ENCODE measurements around the gene U2AF2. TPM values are rescaled to one million over a fixed set of nuclear protein-coding genes. Genes with fewer than 3 reads are reported as not detected.

Gene U2AF2
- total RNA-seq, 1 donor from 2014 or later, result 194 TPM

DNA sequence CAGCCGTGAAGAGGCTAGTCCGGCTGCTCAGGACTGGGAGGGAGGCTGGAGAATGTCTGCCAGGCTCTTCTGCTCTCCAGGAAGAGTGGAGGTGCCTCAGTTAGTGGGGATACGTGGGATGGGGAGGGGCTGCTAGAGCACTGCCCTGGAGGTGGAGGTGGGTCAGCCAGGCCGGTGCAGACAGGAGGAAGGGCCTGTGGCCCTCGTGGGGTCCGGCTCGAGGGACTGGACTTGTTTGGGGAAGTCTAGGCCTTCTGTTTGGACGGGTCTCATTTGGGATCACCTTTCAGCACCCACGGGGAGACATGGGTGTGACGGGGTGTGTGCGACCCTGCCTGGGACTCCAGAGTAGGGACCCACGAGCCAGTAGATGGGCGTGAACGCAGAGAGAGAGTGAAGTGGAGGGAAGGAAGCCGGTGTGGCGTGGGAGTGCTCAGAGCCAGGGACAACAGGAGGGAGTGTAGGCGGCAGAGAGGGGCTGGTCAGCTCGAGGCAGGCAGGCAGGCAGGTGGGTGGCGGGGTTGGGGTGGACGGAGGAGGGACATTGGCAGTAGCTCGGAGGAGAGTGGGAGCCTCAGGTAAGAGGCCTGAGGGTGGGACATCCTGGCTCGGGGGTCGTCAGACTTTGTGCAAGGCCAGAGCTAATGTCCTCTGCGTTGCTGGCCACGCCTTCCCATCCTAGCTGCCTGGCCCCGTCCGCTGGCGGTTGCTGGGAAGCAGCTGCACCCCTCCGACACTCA, 31.6 kb downstream of the U2AF2 start:
- peaks cover 73% of the 10 kb centered on the region for H4K20me1 ChIP-seq (ENCODE audit: insufficient read depth, low read length)
- Mint-ChIP-seq H3K9me3 (ENCODE audit: unreplicated experiment) (no peaks in the 10 kb centered on the region), H3K27ac (ENCODE audit: unreplicated experiment) (peak overlapping the region; percentile 41), H3K36me3 (ENCODE audit: low read depth, unreplicated experiment) (peaks cover 11% of the 10 kb centered on the region), H3K4me1 (ENCODE audit: low read depth, unreplicated experiment) (peaks cover 14% of the 10 kb centered on the region), H3K4me3 (ENCODE audit: unreplicated experiment) (no peak overlapping the region), H3K27me3 (ENCODE audit: low read depth, unreplicated experiment) (no peaks in the 10 kb centered on the region)
- no peak overlapping the region for H3K4me2 ChIP-seq (ENCODE audit: low read length)
- no peaks in the 10 kb centered on the region for H3K4me1 ChIP-seq (ENCODE audit: insufficient read depth, low read length)
- peaks cover 4% of the 10 kb centered on the region for H3K36me3 ChIP-seq (ENCODE audit: insufficient read depth, low read length)
- no peaks in the 10 kb centered on the region for H3K9me3 ChIP-seq (ENCODE audit: insufficient read depth, low read depth, low read length)
- no peak overlapping the region for H3K4me3 ChIP-seq (ENCODE audit: insufficient read depth, low read depth, low read length)
- TF ChIP-seq, protein P1, sequence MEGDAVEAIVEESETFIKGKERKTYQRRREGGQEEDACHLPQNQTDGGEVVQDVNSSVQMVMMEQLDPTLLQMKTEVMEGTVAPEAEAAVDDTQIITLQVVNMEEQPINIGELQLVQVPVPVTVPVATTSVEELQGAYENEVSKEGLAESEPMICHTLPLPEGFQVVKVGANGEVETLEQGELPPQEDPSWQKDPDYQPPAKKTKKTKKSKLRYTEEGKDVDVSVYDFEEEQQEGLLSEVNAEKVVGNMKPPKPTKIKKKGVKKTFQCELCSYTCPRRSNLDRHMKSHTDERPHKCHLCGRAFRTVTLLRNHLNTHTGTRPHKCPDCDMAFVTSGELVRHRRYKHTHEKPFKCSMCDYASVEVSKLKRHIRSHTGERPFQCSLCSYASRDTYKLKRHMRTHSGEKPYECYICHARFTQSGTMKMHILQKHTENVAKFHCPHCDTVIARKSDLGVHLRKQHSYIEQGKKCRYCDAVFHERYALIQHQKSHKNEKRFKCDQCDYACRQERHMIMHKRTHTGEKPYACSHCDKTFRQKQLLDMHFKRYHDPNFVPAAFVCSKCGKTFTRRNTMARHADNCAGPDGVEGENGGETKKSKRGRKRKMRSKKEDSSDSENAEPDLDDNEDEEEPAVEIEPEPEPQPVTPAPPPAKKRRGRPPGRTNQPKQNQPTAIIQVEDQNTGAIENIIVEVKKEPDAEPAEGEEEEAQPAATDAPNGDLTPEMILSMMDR (IDR thresholded peaks at IDR 0.05; ENCODE audit: insufficient read depth, low read depth, low read length), result no peak
- TF ChIP-seq EZH2 (IDR thresholded peaks at IDR 0.05; ENCODE audit: insufficient read depth, low read length), result no peak
- no peak overlapping the region for H2AFZ ChIP-seq (ENCODE audit: low read depth, low read length)
- no peak for DNase-seq (ENCODE audit: low read depth)
- H3K27me3 ChIP-seq (ENCODE audit: insufficient read depth, low read length), result no peaks in the 10 kb centered on the region
- peaks cover 66% of the 10 kb centered on the region for H3K79me2 ChIP-seq (ENCODE audit: insufficient read depth, low read length)
- FAIRE-seq, result no peak
- H3K9ac ChIP-seq (ENCODE audit: low read length), result no peak overlapping the region
- no peak overlapping the region for H3K27ac ChIP-seq (ENCODE audit: low read depth, low read length)

DNA sequence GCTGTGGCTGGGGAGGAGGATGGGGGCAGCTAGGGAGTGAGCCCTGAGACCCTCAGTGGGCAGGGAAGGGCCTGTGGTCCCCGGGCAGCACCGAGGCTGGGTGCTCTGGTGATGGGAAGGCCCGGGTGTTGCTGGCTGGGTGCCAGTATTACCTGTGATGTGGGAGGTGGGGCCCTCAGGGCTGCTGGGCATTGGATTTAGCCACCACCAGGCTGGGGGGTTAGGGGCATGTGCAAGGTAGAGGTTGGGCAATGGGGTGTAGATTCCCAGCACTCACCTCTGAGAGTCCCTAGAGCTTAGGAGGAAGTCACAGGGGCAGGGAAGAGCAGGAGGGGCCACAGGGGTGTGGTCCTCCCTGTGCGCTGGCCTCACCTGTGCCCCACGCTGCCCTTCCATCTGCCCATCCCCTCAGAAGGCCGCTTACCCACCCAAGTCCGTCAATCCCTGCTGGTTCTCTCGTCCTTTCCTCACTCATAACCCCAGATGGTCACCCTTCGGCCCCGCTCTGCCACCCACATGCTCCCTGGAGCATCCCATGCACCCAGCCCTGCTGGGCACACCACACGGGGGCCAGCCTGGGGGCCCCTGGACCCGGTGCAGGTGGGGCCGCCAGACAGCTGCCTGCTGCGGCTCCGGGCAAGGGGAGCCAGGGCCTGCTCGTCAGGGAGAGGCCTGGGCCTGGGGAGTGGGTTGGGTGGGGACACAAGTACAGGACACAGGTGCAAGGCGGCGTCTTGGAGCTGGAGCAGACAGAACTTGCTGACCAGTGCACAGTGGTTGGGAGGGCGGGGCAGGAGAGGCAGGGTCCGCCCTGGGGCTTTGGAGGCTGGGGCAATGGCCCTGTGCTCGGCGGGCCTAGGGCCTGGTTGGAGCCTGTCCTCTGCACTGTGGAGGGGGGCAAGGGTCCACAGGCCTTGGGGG, 32.7 kb downstream of the U2AF2 start:
- peaks cover 9% of the 10 kb centered on the region for H3K4me1 Mint-ChIP-seq (ENCODE audit: low read depth, unreplicated experiment)
- TF ChIP-seq EZH2 (IDR thresholded peaks at IDR 0.05; ENCODE audit: insufficient read depth, low read length), result no peak
- TF ChIP-seq, protein P1 (IDR thresholded peaks at IDR 0.05; ENCODE audit: insufficient read depth, low read depth, low read length), result no peak
- peaks cover 8% of the 10 kb centered on the region for H3K36me3 Mint-ChIP-seq (ENCODE audit: low read depth, unreplicated experiment)
- Histone ChIP-seq H3K9ac (ENCODE audit: low read length) (no peak overlapping the region), H3K9me3 (ENCODE audit: insufficient read depth, low read depth, low read length) (no peaks in the 10 kb centered on the region), H3K4me3 (ENCODE audit: insufficient read depth, low read depth, low read length) (no peak overlapping the region), H3K4me1 (ENCODE audit: insufficient read depth, low read length) (no peaks in the 10 kb centered on the region), H4K20me1 (ENCODE audit: insufficient read depth, low read length) (peaks cover 64% of the 10 kb centered on the region), H3K4me2 (ENCODE audit: low read length) (no peak overlapping the region), H3K27ac (ENCODE audit: low read depth, low read length) (no peak overlapping the region), H2AFZ (ENCODE audit: low read depth, low read length) (no peak overlapping the region), H3K79me2 (ENCODE audit: insufficient read depth, low read length) (peaks cover 56% of the 10 kb centered on the region), H3K36me3 (ENCODE audit: insufficient read depth, low read length) (no peaks in the 10 kb centered on the region), H3K27me3 (ENCODE audit: insufficient read depth, low read length) (no peaks in the 10 kb centered on the region)
- no peak overlapping the region for H3K27ac Mint-ChIP-seq (ENCODE audit: unreplicated experiment)
- no peak for FAIRE-seq
- DNase-seq (ENCODE audit: low read depth), result no peak
- H3K27me3 Mint-ChIP-seq (ENCODE audit: low read depth, unreplicated experiment), result no peaks in the 10 kb centered on the region
- no peak overlapping the region for H3K4me3 Mint-ChIP-seq (ENCODE audit: unreplicated experiment)
- no peaks in the 10 kb centered on the region for H3K9me3 Mint-ChIP-seq (ENCODE audit: unreplicated experiment)

Data from astrocyte (in vitro differentiated cells and primary cell).